Sigmoid colon (tissue), 7 donors: Measurements from ENCODE around the gene TBCD. TPM values are rescaled to one million over a fixed set of nuclear protein-coding genes. Genes with fewer than 3 reads are reported as not detected.

Experiments
- DNase-seq: peaks from one replicate; pipeline ENCODE4 v3.0.0-alpha.2; 2019
- H3K27ac ChIP-seq, 4 donors: fragments of 200-600 bp; sonication (generic); one replicate each; pipeline ENCODE4 v1.5.1; 2016 to 2019; ENCODE audit warnings: mild to moderate bottlenecking in 1 of 4
- H3K27me3 ChIP-seq, 3 donors: fragments of 200-600 bp; sonication (generic); one replicate each; pipeline ENCODE4 v1.5.1; 2019; ENCODE audit warnings: mild to moderate bottlenecking in 1 of 3
- H3K36me3 ChIP-seq, 4 donors: fragments of 200-600 bp; sonication (generic); one replicate each; pipeline ENCODE4 v1.5.1; 2016 to 2019
- H3K4me1 ChIP-seq, 4 donors: fragments of 200-600 bp; sonication (generic); one replicate each; pipeline ENCODE4 v1.5.1; 2017 to 2019
- H3K4me3 ChIP-seq, 4 donors: fragments of 200-600 bp; sonication (generic); one replicate each; pipeline ENCODE4 v1.5.1; 2017 to 2019; ENCODE audit warnings: mild to moderate bottlenecking in 2 of 4, moderate library complexity in 1 of 4
- H3K9me3 ChIP-seq, 4 donors: fragments of 200-600 bp in 3 of 4; sonication (generic) in 3 of 4; one replicate each; pipeline versions ENCODE4 v1.5.1 to v1.6.1; 2013 to 2019
- CTCF ChIP-seq, 4 experiments: fragments of 450-650 bp in 3 of 4; fragments of 200-600 bp in 1 of 4; IDR thresholded peaks; one replicate each; pipeline ENCODE4 v1.5.1; 2016 to 2019; ENCODE audit warnings: antibody characterized with exemption in 4 of 4, mild to moderate bottlenecking in 3 of 4, moderate library complexity in 2 of 4
- EP300 ChIP-seq, 4 donors: sonication (generic); formaldehyde crosslinking; IDR thresholded peaks; one replicate each; pipeline ENCODE4 v1.6.1; 2017; ENCODE audit warnings: antibody characterized with exemption in 4 of 4
- POLR2A ChIP-seq, 2 donors: fragments of 450-650 bp; IDR thresholded peaks; one replicate each; pipeline ENCODE4 v1.6.1; 2016; ENCODE audit warnings: antibody characterized with exemption in 2 of 2, mild to moderate bottlenecking in 2 of 2, moderate library complexity in 2 of 2
- POLR2AphosphoS5 ChIP-seq, 4 donors: sonication (generic); formaldehyde crosslinking; IDR thresholded peaks; one replicate each; pipeline ENCODE4 v1.6.1; 2017; ENCODE audit warnings: antibody characterized with exemption in 4 of 4
- WGBS, 2 donors: extraction: QIAGEN DNeasy Blood & Tissue Kit; methylation state at CpG; one replicate each; pipeline ENCODE4 v1.1.7; 2013; 5-methylcytosine and 5-hydroxymethylcytosine counted together
- intact Hi-C: fragments of 100-400 bp; cut with DNase I; formaldehyde crosslinking; loops from one replicate; pipeline ENCODE4 v1.15.1; 2023
- polyA plus RNA-seq, 3 donors: library from polyadenylated mRNA; stranded (reverse); fragments of 200-250 nt; gene quantifications; one replicate each; pipeline ENCODE4 v1.2.3, GENCODE V29; 2013
- total RNA-seq, 4 donors: library from RNA; depleted of rRNA; stranded (reverse); fragments of >200 nt; gene quantifications; one replicate each; pipeline ENCODE4 v1.1.0, GENCODE V29; 2016
- donor health status: healthy with polysubstance abuse.
- donor health status: Bipolar disorder and iron deficiency.
- donor health status: healthy.

Gene TBCD
- total and polyA plus RNA-seq, 7 donors, result 11.1 to 77.4 (median 34.2) TPM

- H3K27me3 ChIP-seq, result no peaks in the 10 kb centered on the region
- H3K4me3 ChIP-seq, result no peak overlapping the region
- H3K9me3 ChIP-seq, result peaks cover 0 to 9% (median 2%) of the 10 kb centered on the region in 4 donors
- intact Hi-C loops, result no loop called here
- TF ChIP-seq CTCF (IDR thresholded peaks at IDR 0.05) (no peak), POLR2AphosphoS5 (IDR thresholded peaks at IDR 0.05) (no peak), POLR2A (IDR thresholded peaks at IDR 0.05) (no peak), EP300 (IDR thresholded peaks at IDR 0.05) (no peak)
- H3K27ac ChIP-seq, result no peak overlapping the region
- no peaks in the 10 kb centered on the region for H3K4me1 ChIP-seq
- no peak for DNase-seq
- WGBS, 2 donors, result 13 to 73% methylated on average over 13 of the region's 13 CpGs
- H3K36me3 ChIP-seq, result peaks cover 6 to 62% (median 8%) of the 10 kb centered on the region in 4 donors
Measured at GRCh38 chr17:82815790-82816305, 64.0 kb downstream of the TBCD start.

GRCh38 chr17:82816358-82816757 is 64.5 kb downstream of the TBCD start:
- peaks cover 4 to 62% (median 7%) of the 10 kb centered on the region in 4 donors for H3K36me3 ChIP-seq
- no peaks in the 10 kb centered on the region for H3K27me3 ChIP-seq
- peaks cover 0 to 9% (median 2%) of the 10 kb centered on the region in 4 donors for H3K9me3 ChIP-seq
- H3K4me3 ChIP-seq, result no peak overlapping the region
- WGBS, 2 donors, result 56 to 80% methylated on average over 7 of the region's 7 CpGs
- no peak for DNase-seq
- H3K27ac ChIP-seq, result no peak overlapping the region
- no peaks in the 10 kb centered on the region for H3K4me1 ChIP-seq
- intact Hi-C loops, result no loop called here
- TF ChIP-seq POLR2AphosphoS5 (IDR thresholded peaks at IDR 0.05) (no peak), POLR2A (IDR thresholded peaks at IDR 0.05) (no peak), CTCF (IDR thresholded peaks at IDR 0.05) (no peak)

GRCh38 chr17:82817947-82818346 is 66.1 kb downstream of the TBCD start:
- Histone ChIP-seq H3K4me1 (no peaks in the 10 kb centered on the region), H3K36me3 (peaks cover 3 to 52% (median 7%) of the 10 kb centered on the region in 4 donors), H3K27me3 (no peaks in the 10 kb centered on the region), H3K9me3 (peaks cover 0 to 9% (median 2%) of the 10 kb centered on the region in 4 donors), H3K4me3 (no peak overlapping the region), H3K27ac (no peak overlapping the region)
- intact Hi-C loops, result no loop called here
- DNase-seq, result no peak
- TF ChIP-seq POLR2AphosphoS5 (IDR thresholded peaks at IDR 0.05) (no peak), EP300 (IDR thresholded peaks at IDR 0.05) (no peak), POLR2A (IDR thresholded peaks at IDR 0.05) (no peak), CTCF (IDR thresholded peaks at IDR 0.05) (no peak)
- WGBS, 2 donors, result 89 to 95% methylated on average over 5 of the region's 5 CpGs

GRCh38 chr17:82820278-82821251 is 68.7 kb downstream of the TBCD start:
- DNase-seq, result no peak
- TF ChIP-seq EP300 (IDR thresholded peaks at IDR 0.05) (no peak), POLR2A (IDR thresholded peaks at IDR 0.05) (no peak), CTCF (IDR thresholded peaks at IDR 0.05) (no peak), POLR2AphosphoS5 (IDR thresholded peaks at IDR 0.05) (no peak)
- H3K27ac ChIP-seq, result no peak overlapping the region
- H3K9me3 ChIP-seq, result peaks cover 0 to 9% (median 2%) of the 10 kb centered on the region in 4 donors
- peaks cover 0 to 39% (median 4%) of the 10 kb centered on the region in 4 donors for H3K36me3 ChIP-seq
- no peak overlapping the region for H3K4me3 ChIP-seq
- H3K27me3 ChIP-seq, result no peaks in the 10 kb centered on the region
- intact Hi-C loops, result no loop called here
- H3K4me1 ChIP-seq, result no peaks in the 10 kb centered on the region
- WGBS, 2 donors, result 96 to 97% methylated on average over 5 of the region's 5 CpGs
